ENCODE measurements around the gene RAB29.

RAB29 gene

DNA sequence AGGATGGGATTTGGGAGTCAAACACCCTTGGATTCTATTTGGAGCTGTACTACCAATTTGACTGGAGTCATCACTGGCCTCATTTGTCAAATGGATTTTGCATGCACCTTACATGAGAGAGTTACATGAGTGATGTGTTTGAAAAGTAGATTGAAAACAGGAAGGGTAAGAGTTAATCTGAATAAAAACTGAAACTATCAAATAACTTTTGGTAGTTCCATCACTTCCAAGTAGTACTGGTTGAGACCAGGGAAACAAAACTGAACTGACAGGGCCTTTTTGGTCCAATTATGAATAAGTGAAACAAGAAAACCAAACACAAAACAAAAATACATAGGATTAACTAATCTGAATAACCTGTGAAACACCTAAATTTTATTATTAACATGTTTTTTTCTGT is 55.5 kb downstream of the RAB29 start:
- DNase-seq = no peak

GRCh38 chr1:205719015-205719414 is 56.3 kb downstream of the RAB29 start:
- DNase-seq = no peak
